BLaER1 treated with 17β-estradiol and CSF1 and Interleukin-3, amounts not matched to agents 10 nM and 100 nM (cell line): Measurements from ENCODE around the gene SULT4A1.
"Not testable (repeated sequence)": the region's sequence is repeated elsewhere in the genome, so short reads cannot be mapped to it uniquely, and the experiment has no call there.

Experiments used
- H3K27ac ChIP-seq, 11 experiments: shearing (Covaris generic); formaldehyde crosslinking; 2 replicates each; pipeline ENCODE4 v1.8.1; 2022
- H3K27me3 ChIP-seq, 11 experiments: shearing (Covaris generic); formaldehyde crosslinking; 2 replicates each; pipeline ENCODE4 v1.8.1; 2022
- H3K36me3 ChIP-seq, 11 experiments: shearing (Covaris generic); formaldehyde crosslinking; 2 replicates each; pipeline ENCODE4 v1.8.1; 2022
- H3K4me1 ChIP-seq, 10 experiments: shearing (Covaris generic); formaldehyde crosslinking; 2 replicates each; pipeline ENCODE4 v1.8.1; 2022
- H3K4me2 ChIP-seq, 11 experiments: shearing (Covaris generic); formaldehyde crosslinking; 2 replicates each; pipeline ENCODE4 v1.8.1; 2022
- H3K4me3 ChIP-seq, 10 experiments: shearing (Covaris generic); formaldehyde crosslinking; 2 replicates each; pipeline ENCODE4 v1.8.1; 2022
- H3K9ac ChIP-seq, 11 experiments: shearing (Covaris generic); formaldehyde crosslinking; 2 replicates each; pipeline ENCODE4 v1.8.1; 2022
- H3K9me3 ChIP-seq, 11 experiments: shearing (Covaris generic); formaldehyde crosslinking; replicated peaks in 1 of 11; 2 replicates each; pipeline ENCODE4 v1.8.1; 2022
- H4K20me1 ChIP-seq, 11 experiments: shearing (Covaris generic); formaldehyde crosslinking; 2 replicates each; pipeline ENCODE4 v1.8.1; 2022
- Cebpa-rat ChIP-seq, 11 experiments: shearing (Covaris generic); IDR thresholded peaks; 2 replicates each; pipeline ENCODE4 v1.8.1; 2022

Gene SULT4A1

GRCh38 chr22:43862074-43862881 lies at the start of gene SULT4A1:
SULT4A1 (minus strand) TSS chr22:43862513; CDS start chr22:43862382, 131 bp downstream.
- H3K36me3 ChIP-seq = no peaks in the 10 kb centered on the region
- H3K4me2 ChIP-seq = no peak within 1 kb of the TSS
- no peak within 1 kb of the TSS for H3K9ac ChIP-seq
- no peak within 1 kb of the TSS for H3K27ac ChIP-seq
- no peak for TF ChIP-seq Cebpa-rat (IDR thresholded peaks at IDR 0.05)
- peaks cover 0 to 8% (median 5%) of the 10 kb centered on the region in 11 experiments; a peak in 13 of 22 replicates for H3K9me3 ChIP-seq
- no peaks in the 10 kb centered on the region; a peak in 2 of 22 replicates for H4K20me1 ChIP-seq
- no peaks in the 10 kb centered on the region for H3K27me3 ChIP-seq
- no peak within 1 kb of the TSS for H3K4me3 ChIP-seq
- H3K4me1 ChIP-seq = peaks cover 0 to 8% (median 4%) of the 10 kb centered on the region in 10 experiments; a peak in 7 of 20 replicates

GRCh38 chr22:43911351-43911750 lies 49.0 kb upstream of the SULT4A1 start:
- Histone ChIP-seq H3K4me1 (no peaks in the 10 kb centered on the region), H3K4me3 (no peak overlapping the region), H3K9me3 (no peaks in the 10 kb centered on the region), H3K4me2 (no peak overlapping the region), H3K9ac (no peak overlapping the region), H3K36me3 (no peaks in the 10 kb centered on the region), H4K20me1 (no peaks in the 10 kb centered on the region; a peak in 1 of 22 replicates), H3K27me3 (no peaks in the 10 kb centered on the region), H3K27ac (no peak overlapping the region)
- no peak for TF ChIP-seq Cebpa-rat (IDR thresholded peaks at IDR 0.05)

GRCh38 chr22:43910178-43910695 lies 47.9 kb upstream of the SULT4A1 start:
- Histone ChIP-seq H3K4me1 (no peaks in the 10 kb centered on the region), H3K36me3 (no peaks in the 10 kb centered on the region), H3K4me2 (no peak overlapping the region), H3K4me3 (no peak overlapping the region), H4K20me1 (no peaks in the 10 kb centered on the region; a peak in 1 of 22 replicates), H3K27ac (no peak overlapping the region), H3K9ac (no peak overlapping the region), H3K27me3 (no peaks in the 10 kb centered on the region), H3K9me3 (no peaks in the 10 kb centered on the region)
- TF ChIP-seq Cebpa-rat (IDR thresholded peaks at IDR 0.05) = no peak

GRCh38 chr22:43909708-43910107 lies 47.4 kb upstream of the SULT4A1 start:
- H3K9ac ChIP-seq = no peak overlapping the region
- no peak overlapping the region for H3K4me2 ChIP-seq
- H3K4me3 ChIP-seq = no peak overlapping the region
- H3K27me3 ChIP-seq = no peaks in the 10 kb centered on the region
- H3K36me3 ChIP-seq = no peaks in the 10 kb centered on the region
- H4K20me1 ChIP-seq = no peaks in the 10 kb centered on the region; a peak in 1 of 22 replicates
- no peaks in the 10 kb centered on the region for H3K9me3 ChIP-seq
- no peak for TF ChIP-seq Cebpa-rat (IDR thresholded peaks at IDR 0.05)
- no peaks in the 10 kb centered on the region for H3K4me1 ChIP-seq
- no peak overlapping the region for H3K27ac ChIP-seq

- Histone ChIP-seq H3K27me3 (no peaks in the 10 kb centered on the region), H4K20me1 (peaks cover 0 to 4% (median 0%) of the 10 kb centered on the region in 11 experiments; a peak in 1 of 22 replicates), H3K27ac (no peak overlapping the region), H3K4me2 (no peak overlapping the region), H3K9ac (no peak overlapping the region), H3K4me3 (no peak overlapping the region), H3K36me3 (no peaks in the 10 kb centered on the region), H3K9me3 (no peaks in the 10 kb centered on the region), H3K4me1 (no peaks in the 10 kb centered on the region)
- no peak for TF ChIP-seq Cebpa-rat (IDR thresholded peaks at IDR 0.05)
These were observed 43.4 kb upstream of the SULT4A1 start for GRCh38 chr22:43905681-43906080.

- not testable (repeated sequence) for H3K36me3 ChIP-seq, H3K4me3 ChIP-seq, H3K9me3 ChIP-seq, H3K27ac ChIP-seq, H3K4me2 ChIP-seq, H3K27me3 ChIP-seq, H3K4me1 ChIP-seq, H4K20me1 ChIP-seq, H3K9ac ChIP-seq
These were observed 42.1 kb upstream of the SULT4A1 start for GRCh38 chr22:43904412-43904811.

GRCh38 chr22:43903033-43903432 lies 40.7 kb upstream of the SULT4A1 start:
- H3K9me3 ChIP-seq, H3K4me3 ChIP-seq, H3K27ac ChIP-seq, H3K4me2 ChIP-seq, H3K27me3 ChIP-seq, H3K36me3 ChIP-seq, H3K4me1 ChIP-seq, H4K20me1 ChIP-seq, H3K9ac ChIP-seq: not testable (repeated sequence)

- no peak overlapping the region for H3K4me2 ChIP-seq
- no peak for TF ChIP-seq Cebpa-rat (IDR thresholded peaks at IDR 0.05)
These were observed 39.8 kb upstream of the SULT4A1 start for GRCh38 chr22:43901976-43902643.

GRCh38 chr22:43900206-43900605 lies 37.9 kb upstream of the SULT4A1 start:
- no peak overlapping the region for H3K27ac ChIP-seq
- no peaks in the 10 kb centered on the region for H3K4me1 ChIP-seq
- peaks cover 0 to 4% (median 0%) of the 10 kb centered on the region in 11 experiments; a peak in 1 of 22 replicates for H4K20me1 ChIP-seq
- H3K36me3 ChIP-seq = no peaks in the 10 kb centered on the region
- no peaks in the 10 kb centered on the region for H3K9me3 ChIP-seq
- H3K9ac ChIP-seq = no peak overlapping the region
- H3K4me2 ChIP-seq = no peak overlapping the region
- no peak for TF ChIP-seq Cebpa-rat (IDR thresholded peaks at IDR 0.05)
- no peak overlapping the region for H3K4me3 ChIP-seq
- H3K27me3 ChIP-seq = peaks cover 0 to 12% (median 8%) of the 10 kb centered on the region in 11 experiments; a peak in 7 of 22 replicates

More at GRCh38 chr22:43901976-43902643, 39.8 kb upstream of the SULT4A1 start:
- H3K9ac ChIP-seq = no peak overlapping the region
- H3K9me3 ChIP-seq = no peaks in the 10 kb centered on the region
- no peak overlapping the region for H3K4me3 ChIP-seq
- peaks cover 0 to 4% (median 0%) of the 10 kb centered on the region in 11 experiments; a peak in 1 of 22 replicates for H4K20me1 ChIP-seq
- no peaks in the 10 kb centered on the region for H3K4me1 ChIP-seq
- H3K36me3 ChIP-seq = no peaks in the 10 kb centered on the region
- no peak overlapping the region for H3K27ac ChIP-seq
- no peaks in the 10 kb centered on the region for H3K27me3 ChIP-seq
